Heart left ventricle (tissue), 13 donors: ENCODE measurements around the gene VPS54.

Source experiments
- CTCF ChIP-seq, 12 donors: fragments of 200-600 bp; sonication (generic) in 4 of 12; IDR thresholded peaks; one replicate each; pipeline versions ENCODE4 v1.5.0 to v1.8.0; 2018 to 2022; ENCODE audit warnings: antibody characterized with exemption in 12 of 12, mild to moderate bottlenecking in 5 of 12
- POLR2A ChIP-seq, 2 donors: fragments of 450-650 bp; IDR thresholded peaks; one replicate each; pipeline ENCODE4 v1.6.1; 2017; ENCODE audit warnings: antibody characterized with exemption in 2 of 2, mild to moderate bottlenecking in 2 of 2, moderate library complexity in 2 of 2
- donor health status: ischemic (EF 13 %, LVEDD 7.1; RV severe dilation, severe dysfunction).
- donor health status: DM: no; HTN: yes; CAD: no.
- donor health status: DM: no; HTN: no; CAD: no.
- donor health status: ischemic (EF 25% LVEDD 6.9; RV normal size, moderate dysfunction).
- donor health status: ischemic (EF 25% LVEDD 5.7; RV mildly dilated, moderate dysfunction).
- donor health status: ischemic (EF 35%, LVEDD 5.7; RV mildly dilated, moderate dysfunction).
- donor health status: nonischemic (EF 11% LVEDD 7.7; RV severe dilation, severe dysfunction).
- donor health status: DM: yes; HTN: yes; CAD: no.
- donor health status: PGD.
- donor health status: ischemic (EF 29% LVEDD 5.4; RV normal size, mild dysfunction).
- donor health status: nonischemic (EF 23%, LVEDD 6.1; RV moderate dilation, normal function).

- TF ChIP-seq CTCF (IDR thresholded peaks at IDR 0.05) (no peak), POLR2A (IDR thresholded peaks at IDR 0.05) (no peak)
These were observed 138.6 kb downstream of the VPS54 start for GRCh38 chr2:63880625-63881024.
